HG03521 (cell line): ENCODE measurements around the gene APOA5.
"Not testable (repeated sequence)": the region's sequence is repeated elsewhere in the genome, so short reads cannot be mapped to it uniquely, and the experiment has no call there.

Experiments
- ATAC-seq: cut with Tn5 transposase; IDR thresholded peaks from one replicate; pipeline ENCODE4 v1.9.1; 2021; ENCODE audit warnings: mild to moderate bottlenecking, moderate library complexity; ENCODE audit not compliant: unreplicated experiment

The APOA5 gene

DNA sequence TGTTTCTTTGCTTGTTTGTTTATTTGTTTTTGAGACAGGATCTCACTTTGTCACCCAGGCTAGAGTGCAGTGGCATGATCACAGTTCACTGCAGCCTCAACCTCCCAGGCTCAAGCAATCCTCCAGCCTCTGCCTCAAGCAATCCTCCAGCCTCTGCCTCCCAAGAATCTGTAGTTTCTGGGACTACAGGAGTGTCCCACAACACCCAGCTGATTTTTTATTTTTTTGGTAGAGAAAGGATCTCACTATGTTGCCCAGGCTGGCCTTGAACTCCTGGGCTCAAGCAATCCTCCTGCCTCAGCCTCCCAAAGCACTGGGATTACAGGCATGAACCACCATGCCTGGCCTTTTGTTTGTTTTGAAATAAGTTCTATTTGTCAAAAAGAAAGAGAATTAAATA, 10.0 kb upstream of the APOA5 start:
- not testable (repeated sequence) for ATAC-seq

DNA sequence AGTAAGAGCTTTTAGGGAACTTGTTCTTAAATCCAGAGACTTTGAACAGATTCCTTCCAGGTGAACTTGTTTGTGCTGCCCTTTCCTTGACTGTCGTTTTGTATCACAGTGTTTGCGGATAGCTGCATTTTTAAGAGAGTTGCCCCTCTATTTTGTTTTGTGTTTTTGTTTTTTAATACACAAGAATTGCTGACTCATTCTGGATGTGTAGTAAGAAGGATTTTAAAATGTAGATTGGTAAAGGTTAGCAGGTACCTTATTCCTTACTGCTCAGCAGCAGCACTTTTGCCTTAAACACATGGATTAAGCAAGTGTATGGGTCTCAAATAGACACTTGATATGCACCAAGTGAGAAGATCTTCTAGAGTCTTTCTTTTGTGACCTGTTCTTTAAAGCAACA, 8.9 kb upstream of the APOA5 start:
- no peak for ATAC-seq

DNA sequence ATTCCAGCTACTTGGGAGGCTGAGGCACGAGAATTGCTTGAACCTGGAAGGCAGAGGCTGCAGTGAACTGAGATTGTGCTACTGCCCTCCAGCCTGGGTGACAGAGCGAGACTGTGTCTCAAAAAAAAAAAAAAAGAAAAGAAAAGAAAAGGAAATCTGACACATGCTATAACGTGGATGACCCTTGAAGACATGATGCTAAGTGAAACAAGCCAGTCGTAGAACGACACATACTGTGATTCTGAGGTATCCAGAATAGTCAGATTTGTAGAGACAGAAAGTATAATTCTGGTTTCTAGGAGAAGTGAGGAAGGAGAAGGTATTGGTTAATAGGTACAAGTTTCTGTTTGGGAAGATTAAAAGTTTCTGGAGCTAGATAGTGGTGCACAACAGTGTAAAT, 6.7 kb upstream of the APOA5 start:
- ATAC-seq = no peak

DNA sequence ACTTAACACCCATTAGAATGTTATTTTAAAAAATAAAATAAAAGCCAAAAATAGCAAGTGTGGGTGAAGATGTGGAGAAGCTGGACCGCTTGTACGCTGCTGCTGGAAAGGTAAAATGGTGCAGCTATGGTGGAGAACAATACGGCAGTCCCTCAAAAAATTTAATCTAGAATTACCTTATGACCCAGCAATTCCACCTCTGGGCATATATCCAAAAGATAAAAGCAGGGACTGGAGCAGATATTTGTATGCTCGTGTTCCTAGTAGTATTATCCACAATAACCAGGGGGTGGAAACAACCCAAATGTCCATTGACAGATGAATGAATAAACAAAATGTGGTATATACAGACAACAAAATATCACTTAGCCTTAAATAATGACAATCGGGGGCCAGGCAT, 6.1 kb upstream of the APOA5 start:
- ATAC-seq = no peak

DNA sequence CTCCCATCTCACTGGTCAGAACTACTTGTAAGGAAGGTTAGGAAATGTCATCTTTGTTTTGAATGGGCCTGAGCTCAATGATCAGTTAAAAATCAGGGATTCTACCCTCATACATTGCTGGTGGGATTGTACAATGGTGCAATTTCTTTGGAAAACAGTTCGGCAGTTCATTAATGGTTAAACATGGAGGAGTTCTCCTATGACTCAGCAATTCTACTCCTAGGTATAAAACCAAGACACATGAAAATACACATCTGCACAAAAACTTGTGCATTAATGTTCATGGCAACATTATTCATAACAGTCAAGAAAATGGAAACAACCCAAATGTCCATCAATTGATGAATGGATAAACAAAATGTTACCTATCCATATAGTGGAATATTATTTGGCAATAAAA, 4.9 kb upstream of the APOA5 start:
- ATAC-seq = no peak

DNA sequence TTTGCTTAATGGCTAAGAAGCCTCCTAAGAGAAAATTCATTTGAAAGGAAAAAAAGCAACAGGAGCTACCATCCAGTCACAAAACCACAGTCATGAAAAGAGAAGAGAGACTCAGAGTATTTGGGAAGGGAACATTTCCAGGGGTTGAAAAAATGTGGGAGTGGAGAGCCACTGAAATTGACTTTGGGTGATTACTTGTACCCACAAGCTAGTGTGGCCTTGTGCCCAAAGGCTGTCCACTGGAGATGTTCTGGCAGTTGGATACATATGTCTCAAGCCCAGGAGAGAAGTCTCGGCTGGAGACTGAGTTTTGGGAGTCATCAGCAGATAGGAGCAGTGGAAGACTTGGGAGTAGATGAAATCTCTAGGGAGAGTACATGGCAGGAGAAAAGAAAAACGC, 3.2 kb upstream of the APOA5 start:
- no peak for ATAC-seq

DNA sequence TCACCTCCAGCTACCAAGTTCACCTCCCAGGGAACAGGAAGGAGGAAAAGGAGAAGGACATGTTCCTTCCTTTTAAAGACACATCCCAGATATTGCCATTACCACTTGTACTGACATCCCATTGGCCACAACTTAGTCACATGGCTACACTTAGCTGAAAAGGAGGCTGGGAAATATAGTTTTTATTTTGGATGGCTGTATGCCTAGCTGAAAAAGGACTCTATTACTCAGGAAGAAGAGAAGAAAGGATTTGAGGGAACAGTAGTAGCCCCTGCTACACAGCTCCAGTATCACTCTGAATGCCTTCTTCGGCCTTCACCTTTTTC, 2.1 kb upstream of the APOA5 start:
- no peak for ATAC-seq

DNA sequence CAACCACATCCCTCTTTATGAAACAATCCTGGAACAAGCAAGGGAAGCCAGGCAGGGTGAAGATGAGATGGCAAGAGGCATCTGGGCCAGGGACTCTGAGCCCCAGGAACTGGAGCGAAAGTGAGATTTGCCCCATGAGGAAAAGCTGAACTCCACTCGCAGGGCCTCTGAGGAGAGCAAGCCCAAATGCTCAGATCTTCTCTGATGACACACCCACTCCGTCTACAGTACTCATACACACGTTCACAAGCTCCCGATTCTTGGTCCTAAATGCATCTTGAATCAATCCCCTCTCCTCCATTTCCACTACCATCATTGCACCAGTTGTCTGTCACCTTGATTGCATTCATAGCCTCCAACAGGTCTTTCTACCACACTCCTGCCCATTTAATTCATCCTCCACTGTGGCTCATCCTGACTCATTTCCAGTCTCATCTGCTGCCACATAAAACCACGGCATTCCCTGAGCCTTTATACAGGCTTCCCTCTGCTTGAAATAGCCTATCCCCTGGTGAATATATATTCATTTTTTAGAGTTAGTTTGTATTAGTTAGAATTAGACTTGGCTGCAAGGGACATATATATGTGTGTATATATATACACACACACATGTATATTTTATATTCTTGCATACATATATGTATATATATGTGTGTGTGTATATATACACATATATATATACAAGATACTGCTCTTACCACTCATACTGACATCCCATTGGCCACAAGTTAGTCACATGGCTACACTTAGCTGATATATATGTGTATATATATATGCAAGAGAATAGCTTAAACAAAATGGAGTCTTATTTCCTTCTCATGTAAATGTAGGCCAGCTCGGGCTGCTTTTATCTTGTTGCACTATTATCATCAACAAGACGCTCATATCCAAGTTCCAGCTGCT, 1.4 kb upstream of the APOA5 start:
- no peak for ATAC-seq

DNA sequence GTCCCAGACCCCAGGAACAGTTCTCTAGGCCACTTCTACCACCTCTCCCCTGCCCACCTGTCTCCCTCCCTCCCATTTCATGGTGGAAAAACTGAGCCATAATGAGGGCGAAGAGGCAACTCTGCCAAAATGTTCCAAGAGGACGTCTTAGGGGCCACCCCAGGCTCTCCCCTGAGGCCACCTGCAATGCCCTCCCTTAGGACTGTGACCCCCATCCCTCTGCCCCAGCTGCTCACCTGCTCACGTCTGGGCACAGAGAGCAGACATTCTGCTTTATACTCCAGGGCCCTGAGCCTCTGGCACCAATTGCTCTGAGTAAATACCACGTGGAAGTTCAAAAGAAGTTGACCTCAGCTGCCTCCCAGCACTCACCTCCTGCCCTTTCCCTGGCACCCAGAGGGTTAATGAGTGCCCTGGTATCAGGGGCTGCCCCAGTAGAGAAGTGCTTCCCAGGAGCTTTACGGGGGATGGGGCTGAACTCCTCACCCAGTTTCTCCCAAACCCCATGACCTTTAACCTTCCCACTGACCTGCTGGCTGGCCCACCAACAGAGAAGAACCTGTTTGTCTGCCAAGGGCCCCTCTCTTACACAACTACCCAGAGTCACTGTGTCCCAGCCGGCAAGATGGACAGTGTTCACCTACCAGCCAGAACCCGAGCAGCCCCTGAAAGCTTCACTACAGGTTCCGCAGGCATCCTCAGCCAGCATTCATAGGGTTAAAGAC, 627 bp upstream of the APOA5 start:
- ATAC-seq = no peak

DNA sequence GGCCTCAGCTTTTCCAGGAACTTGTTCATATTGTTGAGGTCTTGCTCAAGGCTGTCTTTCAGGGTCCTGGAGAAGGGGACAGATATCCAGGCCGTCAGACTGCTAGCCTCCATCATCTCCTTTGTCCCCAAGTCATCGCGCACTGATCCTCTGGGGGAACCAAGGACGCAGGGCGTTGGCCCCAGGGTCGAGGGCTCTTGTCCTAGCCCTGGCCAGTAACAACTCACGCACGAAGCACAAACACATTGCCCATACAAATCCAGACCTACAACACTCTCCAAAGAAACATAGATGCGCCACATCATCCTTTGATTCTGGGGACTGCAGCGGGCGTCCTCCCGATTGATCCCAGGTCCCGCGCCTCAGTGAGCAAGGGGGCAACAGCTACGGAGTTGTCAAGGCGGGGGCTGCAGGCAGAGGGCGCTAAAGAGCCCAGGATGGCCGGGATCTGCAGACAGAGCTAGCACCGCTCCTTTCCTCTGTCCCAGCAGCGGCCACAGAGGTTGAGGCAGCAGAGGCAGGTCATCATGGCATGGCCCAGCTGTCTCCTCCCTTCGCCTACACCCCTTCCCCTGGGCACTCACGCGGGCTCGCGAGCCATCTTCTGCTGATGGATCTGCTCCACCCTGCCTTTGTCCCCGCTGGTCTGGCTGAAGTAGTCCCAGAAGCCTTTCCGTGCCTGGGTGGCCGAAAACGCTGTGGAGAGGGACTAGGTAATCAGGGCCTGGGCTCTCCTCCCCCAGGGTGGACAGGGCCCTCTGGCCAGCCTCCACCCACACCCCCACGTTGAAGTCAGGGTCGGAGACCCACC, 472 bp downstream of the APOA5 start:
- no peak for ATAC-seq

DNA sequence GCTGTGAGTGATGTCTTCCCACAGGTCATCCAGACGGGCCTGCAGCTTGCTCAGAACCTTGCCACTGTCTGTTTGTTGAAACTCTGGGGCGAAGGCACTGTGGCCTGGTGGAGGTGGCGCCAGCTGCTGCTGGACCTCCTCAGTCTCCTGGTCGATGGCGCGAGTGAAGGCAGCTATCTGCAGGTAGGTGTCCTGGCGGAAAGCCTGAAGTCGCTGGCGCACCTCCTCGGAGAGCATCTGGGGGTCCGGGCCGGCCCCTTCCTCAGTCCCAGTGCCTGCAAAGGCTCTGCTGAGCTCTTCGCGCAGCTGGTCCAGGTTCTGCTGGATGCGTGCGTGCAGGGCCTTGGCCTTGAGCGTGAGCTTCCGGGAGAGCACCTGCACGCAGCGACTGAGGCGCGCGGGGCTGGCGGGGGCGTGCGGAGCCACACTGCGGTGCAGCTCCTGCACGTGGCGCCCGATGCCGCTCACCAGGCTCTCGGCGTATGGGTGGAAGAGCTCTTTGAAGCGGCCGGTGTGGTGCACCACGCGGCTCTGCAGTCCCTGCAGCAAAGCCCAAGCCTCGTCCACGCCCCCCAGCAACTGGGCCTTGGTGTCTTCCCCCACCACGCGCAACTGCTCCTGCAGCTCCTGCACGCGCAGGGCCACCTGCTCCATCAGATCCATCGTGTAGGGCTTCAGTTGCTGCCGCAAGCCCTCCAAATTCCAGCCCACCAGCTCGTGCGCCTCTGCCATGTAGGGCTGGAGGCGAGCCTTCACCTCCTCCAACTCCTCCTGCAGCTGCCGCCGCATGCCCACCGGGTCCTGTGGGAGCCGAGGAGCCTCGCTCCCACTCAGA, 1.3 kb downstream of the APOA5 start:
- ATAC-seq = no peak

DNA sequence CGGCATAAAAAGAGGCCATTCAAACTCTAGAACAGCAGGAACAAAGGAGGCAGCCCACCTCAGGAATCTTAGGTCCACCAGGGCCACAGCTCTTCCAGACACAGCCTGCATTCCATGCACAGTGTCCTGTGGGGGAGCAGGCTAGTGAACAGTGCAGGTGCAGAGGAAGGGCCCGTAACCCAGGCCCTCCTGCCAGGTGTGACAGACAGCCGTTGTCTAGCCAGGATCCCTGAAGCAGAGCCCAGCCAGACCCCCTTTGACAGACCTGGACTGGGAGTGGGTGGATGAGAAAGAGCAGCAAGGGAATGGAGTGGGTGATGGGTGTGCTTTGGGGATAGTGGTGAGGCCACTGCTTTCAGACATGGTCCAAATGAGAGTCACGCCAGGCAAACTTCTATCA, 2.7 kb downstream of the APOA5 start:
- no peak for ATAC-seq

DNA sequence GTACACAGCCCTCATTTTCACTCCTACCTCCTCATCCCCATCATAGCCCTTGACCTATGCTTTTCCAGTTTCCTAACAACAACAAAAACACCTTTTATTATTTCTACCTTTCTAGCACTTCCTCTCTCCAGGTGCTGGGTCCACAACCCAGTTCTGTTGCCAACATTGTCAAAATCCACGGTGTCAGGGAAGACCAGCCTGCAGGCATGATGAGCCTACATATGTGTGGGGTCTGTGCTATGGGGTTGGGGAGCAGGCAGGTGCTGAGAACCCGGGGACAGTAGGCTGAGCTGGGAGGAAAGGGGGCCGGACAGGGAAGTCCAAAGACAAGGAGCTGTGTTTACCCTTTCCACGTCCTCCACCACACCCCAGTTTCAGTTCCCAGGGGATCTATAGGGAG, 3.1 kb downstream of the APOA5 start:
- ATAC-seq = no peak

DNA sequence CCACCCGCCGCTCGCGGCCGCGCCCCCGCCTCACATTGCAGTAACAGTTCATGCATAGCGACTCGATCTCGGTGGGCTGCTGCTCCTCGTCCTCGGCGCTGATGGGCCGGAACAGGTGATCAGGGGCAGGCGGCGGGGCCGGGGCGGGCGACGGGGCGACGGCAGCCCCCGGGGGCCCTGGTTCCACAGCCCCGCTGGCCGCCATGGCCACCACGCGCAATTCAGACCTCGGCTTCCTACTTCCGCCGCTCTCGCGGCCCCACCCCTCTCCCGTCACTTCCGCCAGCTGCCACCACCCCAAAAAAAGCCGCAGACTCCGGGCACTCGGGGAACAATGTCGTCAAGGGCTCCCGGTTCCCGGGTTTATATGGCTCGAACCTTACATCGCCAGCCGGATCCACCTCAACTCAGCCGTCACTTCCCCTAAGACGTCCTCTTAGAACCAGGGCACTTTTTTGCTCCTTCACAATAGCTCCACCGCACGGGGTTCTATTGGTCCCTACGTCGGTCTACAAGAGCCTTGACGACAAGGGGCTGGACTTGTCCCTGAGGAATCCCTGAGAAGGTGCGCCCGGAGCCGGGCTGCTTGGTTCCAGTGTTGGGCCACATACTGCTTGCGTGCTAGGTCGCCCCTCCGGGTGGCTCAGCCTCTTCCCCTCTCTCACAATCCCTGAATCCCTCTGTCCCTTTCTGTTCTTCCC, 3.7 kb downstream of the APOA5 start, which contains the start of gene ZPR1:
ZPR1 (minus strand) TSS at position 238 of the 701 bp plus-strand sequence; CDS start at position 205, 33 bp downstream.
- peak; percentile 89 for ATAC-seq

DNA sequence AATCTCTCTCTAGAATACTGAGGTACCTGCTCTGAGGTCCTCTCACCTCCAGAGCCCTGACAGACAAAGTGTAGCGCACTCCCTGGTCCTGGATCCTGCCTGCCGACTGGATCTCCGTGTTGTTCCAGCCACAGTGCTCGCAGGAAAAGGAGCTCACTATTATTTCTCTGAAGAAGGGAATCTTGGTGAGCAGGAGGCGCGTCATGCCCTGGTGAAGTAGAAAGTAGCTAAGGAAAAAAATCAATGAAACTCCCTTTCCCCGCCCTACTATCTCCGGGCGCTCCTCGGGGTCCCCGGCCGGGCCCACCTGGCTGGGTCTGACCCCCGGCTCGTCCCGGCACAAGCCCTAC, 4.3 kb downstream of the APOA5 start:
- ATAC-seq = peak; percentile 10

DNA sequence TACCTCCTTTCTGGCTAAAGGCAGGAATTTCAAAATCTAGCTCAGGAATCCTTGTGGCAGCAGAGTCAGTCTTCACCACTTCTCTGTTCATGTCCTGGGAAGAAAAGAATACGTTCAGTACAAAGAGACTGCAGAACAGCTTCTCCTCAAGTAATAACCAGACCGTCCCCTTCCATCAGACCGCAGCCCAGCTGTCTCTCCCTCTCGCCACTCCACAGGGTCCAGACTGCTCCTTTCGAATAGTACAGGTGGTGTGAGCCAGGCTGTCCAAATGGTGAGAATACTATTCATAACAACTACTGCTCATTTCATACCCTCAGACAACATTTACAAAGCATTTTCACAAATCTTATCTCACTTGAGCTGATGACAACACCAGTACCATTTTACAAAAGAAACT, 4.7 kb downstream of the APOA5 start:
- no peak for ATAC-seq

DNA sequence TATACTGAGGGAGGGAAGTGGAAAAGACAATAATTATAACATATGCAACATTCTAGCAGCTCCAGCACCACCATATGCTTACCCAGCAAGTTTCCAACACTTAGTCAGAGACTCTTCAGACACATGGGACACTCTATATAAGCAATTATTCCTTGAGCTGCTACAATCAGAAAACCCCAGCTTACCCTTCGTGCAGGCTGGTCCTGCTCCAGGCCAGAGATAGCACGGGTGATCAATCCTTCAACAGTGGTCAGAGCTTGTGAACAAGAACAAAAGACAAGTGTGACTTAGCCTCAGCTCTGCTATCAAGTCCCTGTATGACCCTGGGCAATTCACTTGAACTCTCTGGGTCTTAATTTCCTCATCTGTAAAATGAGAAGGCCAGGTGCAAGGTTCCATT, 5.4 kb downstream of the APOA5 start:
- no peak for ATAC-seq

DNA sequence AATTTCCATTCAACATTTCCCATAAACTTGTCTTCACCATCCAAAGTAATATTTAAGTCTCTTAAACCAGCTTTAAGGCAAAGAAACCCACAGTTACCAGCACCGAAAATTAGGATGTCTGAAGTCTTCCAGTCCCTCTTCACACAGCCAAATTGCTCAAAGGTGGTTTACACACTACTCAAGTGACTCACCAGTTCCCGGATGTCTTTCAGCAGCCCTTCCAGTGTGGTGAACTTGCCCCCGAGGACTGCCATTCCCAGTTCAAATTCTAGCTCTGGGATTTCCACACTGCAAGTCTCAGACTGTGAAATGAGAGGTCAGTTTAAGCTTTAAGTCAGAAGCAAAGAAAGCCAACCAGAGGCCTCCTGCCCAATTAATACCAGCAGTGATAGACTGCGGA, 9.0 kb downstream of the APOA5 start:
- no peak for ATAC-seq

DNA sequence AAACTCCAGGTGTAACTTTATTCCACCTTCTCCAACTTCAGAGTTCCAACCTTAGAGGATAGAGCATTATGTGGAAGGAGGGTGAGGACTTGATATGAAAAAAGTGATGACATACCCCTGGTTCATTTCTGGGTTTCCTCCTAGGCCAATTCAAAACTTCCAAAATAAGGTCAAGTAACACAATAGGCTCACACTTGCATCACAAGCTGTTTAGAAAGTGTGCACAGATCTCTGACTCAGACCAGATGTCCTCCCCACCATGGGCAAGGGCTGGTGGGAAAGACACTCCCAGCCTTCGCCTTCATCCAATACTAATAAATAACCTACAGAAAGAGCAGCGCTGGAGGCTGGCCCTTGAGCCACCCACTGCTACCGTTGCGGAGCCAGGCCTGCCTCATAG, 13.1 kb downstream of the APOA5 start:
- no peak for ATAC-seq

DNA sequence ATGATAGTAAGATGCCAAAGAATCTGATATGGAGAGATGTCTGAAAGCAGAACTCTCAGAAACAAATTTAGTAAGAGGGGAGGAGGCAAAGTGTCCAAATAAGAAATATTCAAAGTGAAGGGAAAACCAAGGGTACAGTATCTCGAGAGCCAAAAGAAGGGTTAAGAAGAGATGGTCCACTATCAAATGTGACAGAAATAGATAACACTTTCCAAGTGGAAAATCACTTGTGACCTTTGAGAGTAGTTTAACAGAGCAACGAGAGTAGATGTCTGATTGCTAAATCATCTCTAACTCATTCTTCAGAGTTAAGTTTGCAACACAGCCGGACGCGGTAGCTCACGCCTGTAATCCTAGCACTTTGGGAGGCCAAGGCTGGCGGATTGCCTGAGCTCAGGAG, 14.6 kb downstream of the APOA5 start:
- ATAC-seq = no peak
